ENCODE results near the gene PIP4K2B.

The PIP4K2B gene

DNA sequence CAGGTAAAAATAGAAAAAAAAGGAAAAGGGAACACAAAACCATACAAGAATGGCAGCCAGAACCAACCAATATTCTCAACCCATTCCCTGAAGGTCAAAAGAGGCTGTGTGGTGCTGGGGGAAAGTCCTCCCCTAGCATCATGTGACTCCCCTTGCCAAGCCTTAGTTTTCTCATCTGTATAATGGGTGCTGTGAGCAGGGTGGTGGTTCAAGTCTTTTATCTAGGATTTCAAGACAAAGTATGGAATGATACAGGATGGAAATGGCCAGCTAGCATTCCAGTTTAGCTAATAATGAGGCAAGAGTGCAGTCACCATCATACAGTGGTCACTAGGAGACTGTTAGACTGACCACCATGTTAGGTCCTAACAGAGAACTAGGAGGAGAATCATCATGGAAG, 26.1 kb downstream of the PIP4K2B start:
- Histone ChIP-seq H3K27ac (ENCODE audit: low read length) (no peak overlapping the region), H3K27me3 (ENCODE audit: low read depth, low read length) (no peaks in the 10 kb centered on the region), H3K9me3 (ENCODE audit: control insufficient read depth in 1 of 2, low read length in 2 of 2) (no peaks in the 10 kb centered on the region), H3K4me3 (ENCODE audit: low read depth in 1 of 2, low read length in 2 of 2) (no peak overlapping the region), H3K4me1 (ENCODE audit: control insufficient read depth in 1 of 2, insufficient read depth in 2 of 2, low read length in 2 of 2) (no peaks in the 10 kb centered on the region), H3K36me3 (ENCODE audit: control insufficient read depth in 1 of 2, insufficient read depth in 2 of 2, low read length in 2 of 2) (peaks cover 46 to 86% of the 10 kb centered on the region in 2 donors)

DNA sequence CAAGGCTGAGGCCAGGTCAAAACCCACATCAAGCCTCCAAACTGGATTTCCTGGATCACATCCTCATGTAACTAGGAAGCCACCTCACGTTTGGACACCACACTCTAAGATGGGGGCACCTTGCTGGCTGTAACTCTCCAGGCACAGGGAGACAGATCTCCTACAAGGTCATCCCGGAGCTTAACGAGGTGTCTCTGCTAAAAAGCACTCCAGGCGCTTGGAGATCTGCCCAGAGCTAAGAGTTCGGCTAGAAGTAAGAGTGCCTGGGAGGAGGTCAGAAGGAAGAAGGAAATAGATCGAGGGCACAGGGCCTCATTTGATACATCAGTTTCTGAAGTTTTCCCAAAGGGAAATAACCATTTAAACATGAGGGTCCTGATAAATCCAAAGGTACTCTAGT, 30.9 kb downstream of the PIP4K2B start:
- Histone ChIP-seq H3K27ac (ENCODE audit: low read length) (no peak overlapping the region), H3K27me3 (ENCODE audit: low read depth, low read length) (no peaks in the 10 kb centered on the region), H3K4me3 (ENCODE audit: low read depth in 1 of 2, low read length in 2 of 2) (no peak overlapping the region), H3K9me3 (ENCODE audit: control insufficient read depth in 1 of 2, low read length in 2 of 2) (no peaks in the 10 kb centered on the region), H3K4me1 (ENCODE audit: control insufficient read depth in 1 of 2, insufficient read depth in 2 of 2, low read length in 2 of 2) (no peaks in the 10 kb centered on the region), H3K36me3 (ENCODE audit: control insufficient read depth in 1 of 2, insufficient read depth in 2 of 2, low read length in 2 of 2) (peaks cover 53 to 93% of the 10 kb centered on the region in 2 donors)

DNA sequence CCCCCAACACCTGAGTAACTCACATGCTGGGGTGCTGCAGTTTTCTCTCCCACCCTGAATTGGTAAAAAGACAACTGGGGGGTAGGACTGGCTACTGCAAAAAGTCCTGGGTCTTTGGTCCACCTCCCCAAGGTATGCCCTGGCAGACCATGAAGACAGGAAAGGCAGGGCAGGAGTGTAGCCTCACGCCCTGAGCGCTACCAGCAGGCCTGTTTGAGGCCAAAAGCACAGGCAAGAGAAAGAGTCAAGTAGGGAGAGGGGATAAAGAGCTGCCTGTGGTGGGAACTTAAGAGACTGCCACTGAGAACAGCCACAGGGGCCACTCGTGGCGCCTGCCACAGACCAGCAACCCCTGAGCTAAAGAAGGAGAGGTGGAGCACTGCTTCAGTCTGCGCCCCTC, 33.0 kb downstream of the PIP4K2B start:
- H3K9me3 ChIP-seq (ENCODE audit: control insufficient read depth in 1 of 2, low read length in 2 of 2), result no peaks in the 10 kb centered on the region
- no peaks in the 10 kb centered on the region for H3K27me3 ChIP-seq (ENCODE audit: low read depth, low read length)
- H3K36me3 ChIP-seq (ENCODE audit: control insufficient read depth in 1 of 2, insufficient read depth in 2 of 2, low read length in 2 of 2), result peaks cover 65 to 94% of the 10 kb centered on the region in 2 donors
- H3K4me1 ChIP-seq (ENCODE audit: control insufficient read depth in 1 of 2, insufficient read depth in 2 of 2, low read length in 2 of 2), result no peaks in the 10 kb centered on the region
- H3K4me3 ChIP-seq (ENCODE audit: low read depth in 1 of 2, low read length in 2 of 2), result no peak overlapping the region
- no peak overlapping the region for H3K27ac ChIP-seq (ENCODE audit: low read length)

DNA sequence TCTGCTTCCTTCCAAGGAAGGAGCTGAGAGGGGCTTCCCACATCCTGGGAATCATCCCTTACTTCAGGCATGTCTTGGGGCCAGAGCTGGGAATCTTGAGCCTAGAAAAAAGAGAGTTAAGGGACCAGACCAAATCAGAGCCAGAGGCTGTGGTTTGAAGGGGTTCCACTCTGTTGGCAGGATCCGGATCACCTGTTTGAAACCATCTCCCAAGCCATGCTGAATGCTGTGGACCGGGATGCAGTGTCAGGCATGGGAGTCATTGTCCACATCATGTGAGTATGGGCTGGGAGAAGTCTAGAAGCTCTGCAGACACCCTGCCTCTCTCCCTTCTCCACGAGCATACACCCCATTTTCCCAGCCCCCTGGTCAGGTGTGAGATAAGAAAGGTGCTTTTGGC, 37.1 kb downstream of the PIP4K2B start:
- H3K4me1 ChIP-seq (ENCODE audit: control insufficient read depth in 1 of 2, insufficient read depth in 2 of 2, low read length in 2 of 2), result no peaks in the 10 kb centered on the region
- H3K36me3 ChIP-seq (ENCODE audit: control insufficient read depth in 1 of 2, insufficient read depth in 2 of 2, low read length in 2 of 2), result peaks cover 53 to 79% of the 10 kb centered on the region in 2 donors
- H3K27me3 ChIP-seq (ENCODE audit: low read depth, low read length), result no peaks in the 10 kb centered on the region
- H3K9me3 ChIP-seq (ENCODE audit: control insufficient read depth in 1 of 2, low read length in 2 of 2), result no peaks in the 10 kb centered on the region
- no peak overlapping the region for H3K27ac ChIP-seq (ENCODE audit: low read length)
- H3K4me3 ChIP-seq (ENCODE audit: low read depth in 1 of 2, low read length in 2 of 2), result no peak overlapping the region

DNA sequence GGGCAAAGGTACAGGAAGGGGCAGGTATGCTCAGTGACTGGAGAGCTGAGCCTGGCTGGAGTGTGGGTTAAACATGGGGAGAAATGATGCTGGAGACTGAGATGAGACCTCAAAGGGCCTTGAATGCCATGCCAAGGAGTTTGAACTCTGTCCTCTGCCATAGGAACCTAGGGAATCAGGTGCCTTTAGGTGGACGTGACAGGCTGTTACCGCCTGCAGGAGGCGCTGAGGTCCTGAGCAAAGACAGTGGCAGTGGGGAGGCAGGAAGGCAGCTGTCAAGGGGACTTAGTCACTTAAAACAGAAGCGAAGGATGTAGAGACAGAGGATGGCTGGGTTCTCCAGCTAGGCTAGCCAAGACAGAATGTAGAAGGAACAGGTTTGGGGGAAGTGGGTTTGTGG, 37.7 kb downstream of the PIP4K2B start:
- Histone ChIP-seq H3K9me3 (ENCODE audit: control insufficient read depth in 1 of 2, low read length in 2 of 2) (no peaks in the 10 kb centered on the region), H3K4me3 (ENCODE audit: low read depth in 1 of 2, low read length in 2 of 2) (no peak overlapping the region), H3K36me3 (ENCODE audit: control insufficient read depth in 1 of 2, insufficient read depth in 2 of 2, low read length in 2 of 2) (peaks cover 48 to 73% of the 10 kb centered on the region in 2 donors), H3K27ac (ENCODE audit: low read length) (no peak overlapping the region), H3K27me3 (ENCODE audit: low read depth, low read length) (no peaks in the 10 kb centered on the region), H3K4me1 (ENCODE audit: control insufficient read depth in 1 of 2, insufficient read depth in 2 of 2, low read length in 2 of 2) (no peaks in the 10 kb centered on the region)

DNA sequence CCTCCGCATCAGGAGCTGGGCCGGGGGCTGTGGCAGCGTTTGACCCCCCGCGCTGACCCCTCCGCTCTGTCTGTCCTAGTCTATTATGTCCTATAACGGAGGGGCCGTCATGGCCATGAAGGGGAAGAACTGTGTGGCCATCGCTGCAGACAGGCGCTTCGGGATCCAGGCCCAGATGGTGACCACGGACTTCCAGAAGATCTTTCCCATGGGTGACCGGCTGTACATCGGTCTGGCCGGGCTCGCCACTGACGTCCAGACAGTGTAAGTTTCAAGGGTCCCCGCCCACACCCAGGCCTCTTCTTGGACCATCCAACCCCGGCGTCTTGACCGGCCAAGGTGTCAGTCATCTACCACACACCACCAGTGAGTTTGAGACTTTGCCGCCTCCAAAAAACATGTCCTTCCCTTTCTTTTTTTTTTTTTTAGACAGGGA, 46.3 kb downstream of the PIP4K2B start:
- Histone ChIP-seq H3K36me3 (ENCODE audit: control insufficient read depth in 1 of 2, insufficient read depth in 2 of 2, low read length in 2 of 2) (peaks cover 10 to 17% of the 10 kb centered on the region in 2 donors), H3K9me3 (ENCODE audit: control insufficient read depth in 1 of 2, low read length in 2 of 2) (no peaks in the 10 kb centered on the region), H3K27me3 (ENCODE audit: low read depth, low read length) (peaks cover 10% of the 10 kb centered on the region), H3K27ac (ENCODE audit: low read length) (peak overlapping the region; percentile 98), H3K4me1 (ENCODE audit: control insufficient read depth in 1 of 2, insufficient read depth in 2 of 2, low read length in 2 of 2) (peaks cover 8 to 55% of the 10 kb centered on the region in 2 donors), H3K4me3 (ENCODE audit: low read depth in 1 of 2, low read length in 2 of 2) (peak overlapping the region; percentile 95)

DNA sequence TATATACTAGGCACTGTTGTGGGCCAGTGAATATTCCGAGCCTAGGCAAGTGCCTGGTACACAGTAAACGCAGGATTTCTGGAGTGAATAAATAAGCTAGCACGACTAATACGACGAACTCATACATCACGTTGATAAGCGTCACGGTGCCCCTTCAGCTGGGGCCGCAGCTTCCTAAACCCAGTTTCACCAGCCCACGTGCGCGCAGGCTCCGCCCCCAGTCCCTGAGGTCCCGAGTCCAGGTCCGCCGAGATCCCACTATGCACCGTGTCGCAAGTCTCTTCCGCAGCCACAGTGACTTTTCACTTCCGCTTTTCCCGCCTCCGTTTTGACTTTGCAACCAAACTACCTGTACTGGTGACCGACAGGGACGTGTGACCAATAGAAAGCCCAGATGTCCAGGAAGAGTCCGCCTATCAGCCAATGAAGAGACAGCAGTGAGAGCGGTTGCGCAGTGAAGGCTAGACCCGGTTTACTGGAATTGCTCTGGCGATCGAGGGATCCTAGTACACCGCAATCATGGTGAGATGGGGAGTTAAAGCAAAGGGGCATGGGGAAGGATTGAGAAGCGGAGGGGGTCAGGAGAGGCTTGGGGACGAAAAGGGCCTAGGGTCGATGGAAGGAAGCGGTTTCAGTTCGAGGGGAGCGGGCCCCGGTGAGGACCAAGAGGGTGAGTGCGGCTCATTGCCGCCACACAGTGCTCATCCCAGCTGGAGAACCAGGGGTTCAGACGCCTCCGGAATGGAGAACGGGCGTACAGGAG, 46.9 kb downstream of the PIP4K2B start, which contains the start of gene PSMB3:
Gene PSMB3 (plus strand): TSS at position 434 of the 763 bp plus-strand sequence. CDS start 86 bp downstream, at position 520.
- Histone ChIP-seq H3K4me3 (ENCODE audit: low read depth in 1 of 2, low read length in 2 of 2) (peak within 1 kb of the TSS; percentile 95), H3K4me1 (ENCODE audit: control insufficient read depth in 1 of 2, insufficient read depth in 2 of 2, low read length in 2 of 2) (peaks cover 8 to 55% of the 10 kb centered on the region in 2 donors), H3K9me3 (ENCODE audit: control insufficient read depth in 1 of 2, low read length in 2 of 2) (no peaks in the 10 kb centered on the region), H3K36me3 (ENCODE audit: control insufficient read depth in 1 of 2, insufficient read depth in 2 of 2, low read length in 2 of 2) (peaks cover 10 to 17% of the 10 kb centered on the region in 2 donors), H3K27ac (ENCODE audit: low read length) (peak within 1 kb of the TSS; percentile 98), H3K27me3 (ENCODE audit: low read depth, low read length) (peaks cover 10% of the 10 kb centered on the region)

DNA sequence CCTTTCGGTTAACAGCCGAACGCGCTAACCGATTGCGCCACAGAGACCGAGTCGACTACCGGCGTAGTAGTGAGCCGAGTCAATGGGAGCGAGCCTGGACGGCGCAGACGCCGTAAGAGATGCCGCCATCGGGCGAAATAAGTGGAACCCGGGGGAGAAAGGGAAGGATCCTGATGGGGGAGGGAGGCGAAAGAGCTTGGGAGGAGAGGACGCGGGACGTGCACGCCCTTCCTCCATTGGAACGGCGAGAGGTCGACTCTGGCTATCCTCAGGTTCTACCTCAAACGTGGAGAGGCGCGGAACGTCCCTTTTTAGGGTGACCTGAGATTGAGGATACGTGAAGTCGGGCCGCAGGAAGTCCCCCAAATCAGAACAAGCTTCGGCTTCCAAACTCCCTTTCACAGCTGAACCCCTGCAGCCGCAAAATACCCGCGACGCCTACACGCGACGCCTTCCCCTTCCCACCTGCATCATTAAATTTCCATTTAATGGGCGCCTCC, 47.5 kb downstream of the PIP4K2B start:
- peaks cover 8 to 61% of the 10 kb centered on the region in 2 donors for H3K4me1 ChIP-seq (ENCODE audit: control insufficient read depth in 1 of 2, insufficient read depth in 2 of 2, low read length in 2 of 2)
- H3K27ac ChIP-seq (ENCODE audit: low read length), result peak overlapping the region; percentile 98
- H3K4me3 ChIP-seq (ENCODE audit: low read depth in 1 of 2, low read length in 2 of 2), result peak overlapping the region; percentile 95
- H3K9me3 ChIP-seq (ENCODE audit: control insufficient read depth in 1 of 2, low read length in 2 of 2), result no peaks in the 10 kb centered on the region
- peaks cover 10 to 17% of the 10 kb centered on the region in 2 donors for H3K36me3 ChIP-seq (ENCODE audit: control insufficient read depth in 1 of 2, insufficient read depth in 2 of 2, low read length in 2 of 2)
- peaks cover 10% of the 10 kb centered on the region for H3K27me3 ChIP-seq (ENCODE audit: low read depth, low read length)

DNA sequence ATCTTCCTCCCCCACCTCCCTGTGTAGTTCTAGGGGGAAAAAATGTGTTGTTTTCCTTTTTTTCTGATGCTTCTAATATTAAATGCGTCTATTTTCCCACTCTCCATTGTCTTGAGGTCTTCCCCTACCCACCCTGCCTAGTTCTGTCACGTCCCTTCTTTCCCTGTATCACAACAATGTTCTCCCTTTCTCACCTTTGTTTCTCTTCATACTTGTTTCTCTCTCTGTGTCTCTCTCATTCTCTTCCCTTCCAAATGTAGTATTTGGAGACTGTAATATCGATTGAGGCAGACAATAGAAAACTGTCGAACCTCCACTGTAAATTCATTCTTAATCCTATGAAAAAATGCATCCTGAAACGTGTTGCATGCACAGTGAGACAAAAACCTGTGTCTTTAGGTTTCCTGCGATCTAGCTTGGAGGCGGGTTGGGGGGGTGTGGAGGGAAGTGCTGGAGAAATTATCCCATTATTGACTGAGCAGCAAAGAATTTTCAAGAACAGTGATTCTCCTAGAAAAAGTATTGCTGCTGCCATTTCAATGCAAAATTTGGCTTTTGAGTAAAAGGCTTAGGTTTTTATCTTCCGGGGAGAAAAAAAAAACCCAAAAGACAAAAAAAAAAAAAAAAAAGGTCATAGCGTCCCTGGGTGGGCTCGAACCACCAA, 48.1 kb downstream of the PIP4K2B start:
- peaks cover 8 to 67% of the 10 kb centered on the region in 2 donors for H3K4me1 ChIP-seq (ENCODE audit: control insufficient read depth in 1 of 2, insufficient read depth in 2 of 2, low read length in 2 of 2)
- H3K9me3 ChIP-seq (ENCODE audit: control insufficient read depth in 1 of 2, low read length in 2 of 2), result no peaks in the 10 kb centered on the region
- H3K4me3 ChIP-seq (ENCODE audit: low read depth in 1 of 2, low read length in 2 of 2), result peak overlapping the region; percentile 95
- H3K27me3 ChIP-seq (ENCODE audit: low read depth, low read length), result peaks cover 10% of the 10 kb centered on the region
- H3K36me3 ChIP-seq (ENCODE audit: control insufficient read depth in 1 of 2, insufficient read depth in 2 of 2, low read length in 2 of 2), result peaks cover 9 to 15% of the 10 kb centered on the region in 2 donors
- H3K27ac ChIP-seq (ENCODE audit: low read length), result peak overlapping the region; percentile 28

DNA sequence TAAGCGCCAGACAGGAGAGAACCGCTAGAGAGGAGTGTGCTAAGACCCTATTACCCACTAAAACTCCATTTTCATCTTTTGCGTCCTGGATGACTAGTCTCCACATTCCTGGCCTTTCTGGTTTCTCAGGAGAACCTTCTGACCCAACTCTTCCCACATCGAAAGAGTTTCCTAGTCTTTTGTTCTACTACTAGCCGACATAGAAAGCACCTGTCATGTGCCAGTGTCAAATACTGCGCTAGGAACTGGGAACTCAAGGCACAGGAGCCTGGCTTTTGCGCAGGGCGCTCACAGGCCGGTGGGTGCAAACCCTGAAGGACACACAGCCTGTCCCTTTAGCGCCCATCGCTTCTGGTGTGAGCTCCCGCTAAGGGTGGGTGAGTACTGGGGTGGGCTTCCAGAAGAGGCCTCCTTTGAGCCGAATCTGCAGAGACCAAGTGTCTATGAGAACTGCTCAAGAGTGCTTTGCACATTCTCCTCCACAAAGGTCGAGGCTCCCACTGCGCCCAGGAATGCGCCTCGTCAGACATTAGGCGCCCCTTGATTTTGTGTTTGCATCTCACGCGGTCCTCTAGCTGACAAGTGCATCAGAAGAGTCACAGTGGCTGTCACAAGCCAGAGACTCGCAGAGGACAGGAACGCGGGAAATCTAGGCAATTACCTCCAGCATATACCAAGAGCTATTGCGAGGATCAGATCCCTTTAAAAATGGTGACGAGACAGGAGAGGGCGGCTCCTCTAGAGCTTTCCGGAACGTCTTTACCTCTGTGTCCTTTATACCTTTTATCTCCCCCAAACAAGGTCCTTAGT, 48.8 kb downstream of the PIP4K2B start:
- H3K4me1 ChIP-seq (ENCODE audit: control insufficient read depth in 1 of 2, insufficient read depth in 2 of 2, low read length in 2 of 2), result peaks cover 14 to 74% of the 10 kb centered on the region in 2 donors
- H3K9me3 ChIP-seq (ENCODE audit: control insufficient read depth in 1 of 2, low read length in 2 of 2), result no peaks in the 10 kb centered on the region
- H3K27ac ChIP-seq (ENCODE audit: low read length), result peak overlapping the region; percentile 43
- H3K4me3 ChIP-seq (ENCODE audit: low read depth in 1 of 2, low read length in 2 of 2), result peak overlapping the region; percentile 95
- H3K27me3 ChIP-seq (ENCODE audit: low read depth, low read length), result peaks cover 10% of the 10 kb centered on the region
- H3K36me3 ChIP-seq (ENCODE audit: control insufficient read depth in 1 of 2, insufficient read depth in 2 of 2, low read length in 2 of 2), result peaks cover 3 to 8% of the 10 kb centered on the region in 2 donors

DNA sequence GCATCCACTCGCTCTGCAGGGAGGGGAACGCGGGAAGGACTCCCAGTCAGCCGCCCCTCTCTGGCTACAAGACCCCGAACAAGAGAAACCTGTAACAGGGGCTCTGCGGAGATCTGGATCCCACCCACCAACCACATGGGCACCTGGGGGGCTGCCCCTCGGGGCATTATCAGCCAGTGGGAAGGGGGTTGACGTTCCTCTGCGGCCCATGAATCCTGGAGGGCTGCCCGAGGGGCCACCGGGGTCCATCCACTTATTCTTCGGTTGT, 49.4 kb downstream of the PIP4K2B start:
- H3K36me3 ChIP-seq (ENCODE audit: control insufficient read depth in 1 of 2, insufficient read depth in 2 of 2, low read length in 2 of 2), result peaks cover 3 to 8% of the 10 kb centered on the region in 2 donors
- peaks cover 10% of the 10 kb centered on the region for H3K27me3 ChIP-seq (ENCODE audit: low read depth, low read length)
- peaks cover 14 to 76% of the 10 kb centered on the region in 2 donors for H3K4me1 ChIP-seq (ENCODE audit: control insufficient read depth in 1 of 2, insufficient read depth in 2 of 2, low read length in 2 of 2)
- no peaks in the 10 kb centered on the region for H3K9me3 ChIP-seq (ENCODE audit: control insufficient read depth in 1 of 2, low read length in 2 of 2)
- peak overlapping the region; percentile 43 for H3K27ac ChIP-seq (ENCODE audit: low read length)
- H3K4me3 ChIP-seq (ENCODE audit: low read depth in 1 of 2, low read length in 2 of 2), result peak overlapping the region; percentile 55 to 79

Measured in muscle layer of duodenum (tissue), 2 donors.